HG02642 (cell line): Measurements from ENCODE around the gene MEGF6.

Experiments used
- ATAC-seq: cut with Tn5 transposase; IDR thresholded peaks from one replicate; pipeline ENCODE4 v1.9.1; 2021; ENCODE audit warnings: mild to moderate bottlenecking; ENCODE audit not compliant: unreplicated experiment, poor library complexity

Gene MEGF6

GRCh38 chr1:3514404-3514803, 96.9 kb downstream of the MEGF6 start:
- ATAC-seq: no peak

GRCh38 chr1:3511856-3512255, 99.5 kb downstream of the MEGF6 start:
- no peak for ATAC-seq

GRCh38 chr1:3511306-3511705, 100.0 kb downstream of the MEGF6 start:
- ATAC-seq: no peak

GRCh38 chr1:3510956-3511250, 100.4 kb downstream of the MEGF6 start:
- ATAC-seq: no peak

- no peak for ATAC-seq
These were observed 101.0 kb downstream of the MEGF6 start for GRCh38 chr1:3510136-3510955.

- no peak for ATAC-seq
These were observed 101.6 kb downstream of the MEGF6 start for GRCh38 chr1:3509721-3510120.

GRCh38 chr1:3508757-3509415, 102.4 kb downstream of the MEGF6 start:
- ATAC-seq: no peak

GRCh38 chr1:3507636-3508275, 103.6 kb downstream of the MEGF6 start:
- ATAC-seq: no peak

- ATAC-seq: no peak
These were observed 104.4 kb downstream of the MEGF6 start for GRCh38 chr1:3506943-3507342.

- no peak for ATAC-seq
These were observed 105.3 kb downstream of the MEGF6 start for GRCh38 chr1:3506041-3506440.

- no peak for ATAC-seq
These were observed 106.1 kb downstream of the MEGF6 start for GRCh38 chr1:3505161-3505560.

GRCh38 chr1:3504822-3505153, 106.5 kb downstream of the MEGF6 start:
- ATAC-seq: no peak

- ATAC-seq: no peak
These were observed 107.0 kb downstream of the MEGF6 start for GRCh38 chr1:3504151-3504821.

GRCh38 chr1:3503525-3503886, 107.8 kb downstream of the MEGF6 start:
- no peak for ATAC-seq

GRCh38 chr1:3502641-3503524, 108.4 kb downstream of the MEGF6 start:
- no peak for ATAC-seq

GRCh38 chr1:3501856-3502640, 109.3 kb downstream of the MEGF6 start:
- ATAC-seq: no peak

GRCh38 chr1:3501437-3501836, 109.9 kb downstream of the MEGF6 start:
- no peak for ATAC-seq

GRCh38 chr1:3500265-3500835, 111.0 kb downstream of the MEGF6 start:
- no peak for ATAC-seq

- no peak for ATAC-seq
These were observed 111.7 kb downstream of the MEGF6 start for GRCh38 chr1:3499611-3500010.
